RWPE2 (cell line): ENCODE results near the gene BEND7.

Experiments used
- ATAC-seq: fragments of 200-7000 bp; cut with Tn5 transposase; 3 replicates; pipeline ENCODE4 v1.9.1; 2021; ENCODE audit warnings: low read depth
- DNase-seq: peaks from one replicate; pipeline ENCODE4 v3.0.0-alpha.2; 2020; ENCODE audit warnings: low spot score
- H3K27ac ChIP-seq: fragments of 450-650 bp; 2 replicates; pipeline ENCODE4 v1.5.1; 2017; ENCODE audit warnings: mild to moderate bottlenecking; ENCODE audit not compliant: poor library complexity, severe bottlenecking
- H3K27me3 ChIP-seq: fragments of 250-450 bp; sonication (Bioruptor Pico); 2 replicates; pipeline ENCODE4 v1.5.1; 2021; ENCODE audit warnings: mild to moderate bottlenecking, moderate library complexity; ENCODE audit not compliant: insufficient read depth, poor library complexity, severe bottlenecking
- H3K36me3 ChIP-seq: fragments of 250-450 bp; sonication (Bioruptor Pico); 2 replicates; pipeline ENCODE4 v1.5.1; 2020; ENCODE audit warnings: low read depth, mild to moderate bottlenecking, moderate library complexity
- H3K4me1 ChIP-seq: fragments of 250-450 bp; sonication (Bioruptor Pico); 2 replicates; pipeline ENCODE4 v1.5.1; 2021; ENCODE audit warnings: mild to moderate bottlenecking, moderate library complexity; ENCODE audit not compliant: insufficient read depth, poor library complexity, severe bottlenecking
- H3K4me3 ChIP-seq: fragments of 250-450 bp; sonication (Bioruptor Pico); 2 replicates; pipeline ENCODE4 v1.5.1; 2021; ENCODE audit warnings: mild to moderate bottlenecking, moderate library complexity; ENCODE audit not compliant: severe bottlenecking
- H3K9me3 ChIP-seq: fragments of 250-450 bp; sonication (Bioruptor Pico); 2 replicates; pipeline ENCODE4 v1.5.1; 2021; ENCODE audit warnings: mild to moderate bottlenecking, moderate library complexity; ENCODE audit not compliant: severe bottlenecking
- TF ChIP-seq, protein P1 (sequence below): fragments of 450-650 bp; IDR thresholded peaks from one replicate; pipeline ENCODE4 v1.5.1; 2017; ENCODE audit warnings: mild to moderate bottlenecking, moderate library complexity; ENCODE audit not compliant: poor library complexity, severe bottlenecking

The BEND7 gene

DNA sequence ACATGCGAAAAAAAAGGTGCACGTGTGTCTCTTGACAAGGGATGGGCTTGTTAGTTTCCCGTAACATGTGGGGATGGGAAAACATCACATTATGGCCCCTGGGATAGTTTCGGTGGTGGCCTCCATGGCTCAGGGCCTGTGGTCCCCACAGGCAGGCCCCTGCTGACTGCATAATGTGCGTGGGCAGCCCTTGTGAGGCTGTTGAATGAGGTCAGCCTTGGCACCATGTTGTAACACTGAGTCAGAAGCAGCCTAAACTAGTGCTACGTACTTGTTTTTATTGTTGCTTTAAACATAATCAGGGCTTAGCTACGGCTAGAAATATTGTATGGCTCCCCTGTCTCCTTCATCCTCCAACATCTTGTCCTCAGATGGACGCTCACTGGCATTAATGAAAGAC is 80.6 kb downstream of the BEND7 start:
- ATAC-seq (no peak), DNase-seq (no peak)
- Histone ChIP-seq H3K27ac (no peak overlapping the region), H3K4me3 (no peak overlapping the region), H3K4me1 (peaks cover 15% of the 10 kb centered on the region), H3K27me3 (no peaks in the 10 kb centered on the region), H3K9me3 (no peaks in the 10 kb centered on the region), H3K36me3 (no peaks in the 10 kb centered on the region)
- TF ChIP-seq, protein P1, sequence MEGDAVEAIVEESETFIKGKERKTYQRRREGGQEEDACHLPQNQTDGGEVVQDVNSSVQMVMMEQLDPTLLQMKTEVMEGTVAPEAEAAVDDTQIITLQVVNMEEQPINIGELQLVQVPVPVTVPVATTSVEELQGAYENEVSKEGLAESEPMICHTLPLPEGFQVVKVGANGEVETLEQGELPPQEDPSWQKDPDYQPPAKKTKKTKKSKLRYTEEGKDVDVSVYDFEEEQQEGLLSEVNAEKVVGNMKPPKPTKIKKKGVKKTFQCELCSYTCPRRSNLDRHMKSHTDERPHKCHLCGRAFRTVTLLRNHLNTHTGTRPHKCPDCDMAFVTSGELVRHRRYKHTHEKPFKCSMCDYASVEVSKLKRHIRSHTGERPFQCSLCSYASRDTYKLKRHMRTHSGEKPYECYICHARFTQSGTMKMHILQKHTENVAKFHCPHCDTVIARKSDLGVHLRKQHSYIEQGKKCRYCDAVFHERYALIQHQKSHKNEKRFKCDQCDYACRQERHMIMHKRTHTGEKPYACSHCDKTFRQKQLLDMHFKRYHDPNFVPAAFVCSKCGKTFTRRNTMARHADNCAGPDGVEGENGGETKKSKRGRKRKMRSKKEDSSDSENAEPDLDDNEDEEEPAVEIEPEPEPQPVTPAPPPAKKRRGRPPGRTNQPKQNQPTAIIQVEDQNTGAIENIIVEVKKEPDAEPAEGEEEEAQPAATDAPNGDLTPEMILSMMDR = no peak

- H3K4me1 ChIP-seq = peaks cover 18% of the 10 kb centered on the region
- peaks cover 1% of the 10 kb centered on the region for H3K27me3 ChIP-seq
- H3K27ac ChIP-seq = no peak overlapping the region
- no peaks in the 10 kb centered on the region for H3K9me3 ChIP-seq
- no peaks in the 10 kb centered on the region for H3K36me3 ChIP-seq
- no peak for ATAC-seq
- H3K4me3 ChIP-seq = no peak overlapping the region
- no peak for DNase-seq
- TF ChIP-seq, protein P1 = no peak
Observed at GRCh38 chr10:13445656-13446400, 83.0 kb downstream of the BEND7 start.

DNA sequence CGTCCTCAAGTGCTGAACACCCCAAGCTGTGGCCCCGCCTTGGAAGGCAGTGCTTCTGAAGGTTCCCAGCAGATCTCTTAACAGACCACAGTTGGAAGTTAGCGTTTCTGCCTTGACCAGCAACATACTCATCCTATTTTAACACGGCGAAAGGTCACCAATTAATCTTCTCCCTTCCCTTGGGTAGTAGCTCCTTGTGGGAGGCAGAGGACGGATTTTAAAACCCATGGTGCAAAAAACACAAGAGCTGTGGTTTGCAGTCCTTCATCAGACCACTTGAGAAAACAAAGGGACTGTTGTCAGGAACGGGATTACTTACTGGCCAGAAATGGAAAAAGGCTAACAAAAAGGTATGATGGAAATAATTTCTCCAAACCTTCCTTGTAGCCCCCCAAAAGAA is 87.3 kb downstream of the BEND7 start:
- ATAC-seq (no peak), DNase-seq (no peak)
- TF ChIP-seq, protein P1 = no peak
- peaks cover 5% of the 10 kb centered on the region for H3K4me1 ChIP-seq
- no peaks in the 10 kb centered on the region for H3K36me3 ChIP-seq
- no peak overlapping the region for H3K27ac ChIP-seq
- no peaks in the 10 kb centered on the region for H3K9me3 ChIP-seq
- peaks cover 13% of the 10 kb centered on the region for H3K27me3 ChIP-seq
- H3K4me3 ChIP-seq = no peak overlapping the region

- Histone ChIP-seq H3K4me1 (peaks cover 5% of the 10 kb centered on the region), H3K27me3 (peaks cover 13% of the 10 kb centered on the region), H3K4me3 (peak overlapping the region; percentile 14), H3K27ac (no peak overlapping the region), H3K36me3 (no peaks in the 10 kb centered on the region), H3K9me3 (no peaks in the 10 kb centered on the region)
- TF ChIP-seq, protein P1 = peak; percentile 94
- no peak for DNase-seq
- ATAC-seq = peak; percentile 81
Observed at GRCh38 chr10:13440185-13441061, 88.4 kb downstream of the BEND7 start.
